ENCODE measurements around the gene ABCF1. TPM values are rescaled to one million over a fixed set of nuclear protein-coding genes. Genes with fewer than 3 reads are reported as not detected.
"Not testable (repeated sequence)": the region's sequence is repeated elsewhere in the genome, so short reads cannot be mapped to it uniquely, and the experiment has no call there.

The ABCF1 gene
- total RNA-seq (10 to 100 TPM in 4 of 5 donors, 1 to 10 TPM in 1; 7.6 to 32.6 (median 28.3) TPM), polyA plus RNA-seq (10 to 100 TPM; 17.1 to 28.0 (median 26.8) TPM)
- long read RNA-seq, donor 1: 0 reads
- long read RNA-seq, donor 2, partial matches to known transcripts: 0 of 2 reads
- long read RNA-seq, donor 2, other reads (novel, unspliced or antisense): 0 of 2 reads
- long read RNA-seq, donor 3: 0 reads
- long read RNA-seq, donor 4: 0 reads
- long read RNA-seq, donor 5, partial matches to known transcripts: 0 of 1 reads
- long read RNA-seq, donor 5, other reads (novel, unspliced or antisense): 0 of 1 reads
- long read RNA-seq, donor 6, partial matches to known transcripts: 5 of 9 reads
- long read RNA-seq, donor 6, other reads (novel, unspliced or antisense): 0 of 9 reads
- long read RNA-seq, donor 7, partial matches to known transcripts: 0 of 1 reads
- long read RNA-seq, donor 7, other reads (novel, unspliced or antisense): 0 of 1 reads
- long read RNA-seq, donor 8, partial matches to known transcripts: 12 of 15 reads
- long read RNA-seq, donor 8, other reads (novel, unspliced or antisense): 0 of 15 reads
- long read RNA-seq, donor 9, partial matches to known transcripts: 5 of 5 reads
- long read RNA-seq, donor 9, other reads (novel, unspliced or antisense): 0 of 5 reads
- long read RNA-seq, donor 10, partial matches to known transcripts: 0 of 3 reads
- long read RNA-seq, donor 10, other reads (novel, unspliced or antisense): 0 of 3 reads

DNA sequence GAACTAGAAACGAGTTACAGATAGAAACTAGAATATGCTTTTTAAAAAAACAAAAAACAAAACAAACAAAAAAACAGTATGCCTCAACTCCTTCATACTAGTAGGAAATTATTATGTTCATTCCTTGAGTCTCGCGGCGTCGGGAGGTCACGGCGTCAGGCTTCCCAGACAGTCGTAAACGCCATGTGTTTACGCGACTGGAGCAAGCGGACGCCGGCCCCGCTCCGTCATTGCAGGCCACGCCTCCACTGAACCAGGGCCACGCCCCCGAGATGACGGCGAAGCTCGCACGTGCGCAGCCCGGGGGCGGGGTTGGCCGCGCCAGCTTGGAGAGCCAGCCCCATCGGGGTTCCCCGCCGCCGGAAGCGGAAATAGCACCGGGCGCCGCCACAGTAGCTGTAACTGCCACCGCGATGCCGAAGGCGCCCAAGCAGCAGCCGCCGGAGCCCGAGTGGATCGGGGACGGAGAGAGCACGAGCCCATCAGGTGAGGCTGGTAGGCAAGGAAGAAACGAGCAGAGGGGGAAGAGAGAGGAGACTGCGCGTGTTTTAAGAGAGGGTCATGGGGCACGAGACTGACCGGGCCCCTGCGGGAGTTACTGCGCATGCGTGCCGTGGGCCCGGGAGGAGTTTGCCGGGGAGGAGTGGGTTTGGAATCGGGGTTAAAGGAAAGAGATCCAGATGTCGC is at the start of gene ABCF1:
Gene ABCF1 (plus strand): TSS at position 368 of the 687 bp plus-strand sequence. CDS start 46 bp downstream, at position 414.
- 0 to 1% (median 0%) methylated on average over 45 to 59 of the region's 59 CpGs for WGBS, 5 donors
- H3K36me3 ChIP-seq: peaks cover 0 to 19% (median under 1%) of the 10 kb centered on the region in 4 donors
- peaks cover 32 to 69% (median 53%) of the 10 kb centered on the region in 4 donors for H3K4me1 ChIP-seq

DNA sequence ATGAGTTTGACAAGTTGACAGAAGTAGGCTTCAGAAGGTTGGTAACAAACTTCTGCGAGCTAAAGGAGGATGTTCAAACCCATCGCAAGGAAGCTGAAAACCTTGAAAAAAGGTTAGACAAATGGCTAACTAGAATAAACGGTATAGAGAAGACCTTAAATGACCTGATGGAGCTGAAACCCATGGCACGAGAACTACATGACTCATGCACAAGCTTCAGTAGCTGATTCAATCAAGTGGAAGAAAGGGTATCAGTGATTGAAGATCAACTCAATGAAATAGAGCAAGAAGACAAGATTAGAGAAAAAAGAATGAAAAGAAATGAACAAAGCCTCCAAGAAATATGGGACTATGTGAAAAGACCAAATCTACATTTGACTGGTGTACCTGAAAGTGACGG is 49.3 kb upstream of the ABCF1 start:
- H3K4me3 ChIP-seq; intact Hi-C loops (cut with DNase I; ENCODE audit: low total_unique reads); H3K27me3 ChIP-seq; H3K27ac ChIP-seq; H3K36me3 ChIP-seq; H3K9me3 ChIP-seq; DNase-seq: not testable (repeated sequence)
- 80 to 86% (median 82%) methylated on average over 5 of the region's 5 CpGs for WGBS, 5 donors
- peaks cover 0 to 14% (median 1%) of the 10 kb centered on the region in 4 donors for H3K4me1 ChIP-seq

More for the DNA sequence above, at the start of gene ABCF1:
- H3K27ac ChIP-seq: peak within 1 kb of the TSS; percentile 89 to 96 (median 93)
- H3K9me3 ChIP-seq: no peaks in the 10 kb centered on the region
- DNase-seq: peak; percentile 100
- no peaks in the 10 kb centered on the region for H3K27me3 ChIP-seq
- peak within 1 kb of the TSS; percentile 65 to 87 (median 76) for H3K4me3 ChIP-seq
- TF ChIP-seq, protein P1, sequence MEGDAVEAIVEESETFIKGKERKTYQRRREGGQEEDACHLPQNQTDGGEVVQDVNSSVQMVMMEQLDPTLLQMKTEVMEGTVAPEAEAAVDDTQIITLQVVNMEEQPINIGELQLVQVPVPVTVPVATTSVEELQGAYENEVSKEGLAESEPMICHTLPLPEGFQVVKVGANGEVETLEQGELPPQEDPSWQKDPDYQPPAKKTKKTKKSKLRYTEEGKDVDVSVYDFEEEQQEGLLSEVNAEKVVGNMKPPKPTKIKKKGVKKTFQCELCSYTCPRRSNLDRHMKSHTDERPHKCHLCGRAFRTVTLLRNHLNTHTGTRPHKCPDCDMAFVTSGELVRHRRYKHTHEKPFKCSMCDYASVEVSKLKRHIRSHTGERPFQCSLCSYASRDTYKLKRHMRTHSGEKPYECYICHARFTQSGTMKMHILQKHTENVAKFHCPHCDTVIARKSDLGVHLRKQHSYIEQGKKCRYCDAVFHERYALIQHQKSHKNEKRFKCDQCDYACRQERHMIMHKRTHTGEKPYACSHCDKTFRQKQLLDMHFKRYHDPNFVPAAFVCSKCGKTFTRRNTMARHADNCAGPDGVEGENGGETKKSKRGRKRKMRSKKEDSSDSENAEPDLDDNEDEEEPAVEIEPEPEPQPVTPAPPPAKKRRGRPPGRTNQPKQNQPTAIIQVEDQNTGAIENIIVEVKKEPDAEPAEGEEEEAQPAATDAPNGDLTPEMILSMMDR (IDR thresholded peaks at IDR 0.05): no peak
- TF ChIP-seq POLR2AphosphoS5 (IDR thresholded peaks at IDR 0.05): peak; percentile 87 to 97 (median 96)
- peak in 1 of 4 donors; percentile 38 for TF ChIP-seq POLR2A (IDR thresholded peaks at IDR 0.05)
- intact Hi-C loops (cut with DNase I; ENCODE audit: low total_unique reads): no loop called here

DNA sequence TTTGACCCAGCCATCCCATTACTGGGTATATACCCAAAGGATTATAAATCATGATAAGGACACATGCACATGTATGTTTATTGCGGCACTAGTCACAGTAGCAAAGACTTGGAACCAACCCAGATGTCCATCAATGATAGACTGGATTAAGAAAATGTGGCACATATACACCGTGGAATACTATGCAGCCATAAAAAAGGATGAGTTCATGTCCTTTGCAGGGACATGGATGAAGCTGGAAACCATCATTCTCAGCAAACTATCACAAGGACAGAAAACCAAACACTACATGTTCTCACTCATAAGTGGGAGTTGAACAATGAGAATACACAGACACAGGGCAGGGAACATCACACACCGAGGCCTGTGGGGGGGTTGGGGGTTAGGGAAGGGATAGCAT is 44.8 kb upstream of the ABCF1 start:
- H3K4me1 ChIP-seq: peaks cover 0 to 14% (median 7%) of the 10 kb centered on the region in 4 donors
- 93 to 98% (median 95%) methylated on average over 3 of the region's 3 CpGs for WGBS, 5 donors
- H3K4me3 ChIP-seq; H3K27ac ChIP-seq; H3K36me3 ChIP-seq; H3K27me3 ChIP-seq; H3K9me3 ChIP-seq; DNase-seq; intact Hi-C loops (cut with DNase I; ENCODE audit: low total_unique reads): not testable (repeated sequence)

DNA sequence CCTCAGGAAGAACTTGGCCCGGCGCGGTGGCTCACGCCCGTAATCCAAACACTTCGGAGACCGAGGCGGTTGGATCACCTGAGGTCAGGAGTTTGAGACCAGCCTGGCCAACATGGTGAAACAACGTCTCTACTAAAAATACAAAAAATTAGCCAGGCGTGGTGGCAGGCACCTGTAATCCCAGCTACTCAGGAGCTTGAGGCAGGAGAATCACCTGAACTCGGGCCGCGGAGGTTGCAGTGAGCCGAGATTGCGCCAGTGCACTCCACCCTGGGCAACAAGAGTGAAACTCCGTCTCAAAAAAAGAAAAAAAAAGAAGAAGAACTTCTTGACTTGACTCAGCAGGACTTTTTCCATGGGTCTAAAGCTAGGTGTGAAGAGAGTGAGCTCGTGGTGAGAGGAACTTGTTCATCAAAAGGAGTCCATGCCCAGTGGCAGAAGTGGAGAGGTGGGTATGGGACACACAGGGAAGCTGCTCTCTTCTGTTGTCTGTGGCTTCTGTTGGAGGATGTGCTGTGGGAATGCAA is 41.8 kb upstream of the ABCF1 start:
- H3K27me3 ChIP-seq; H3K9me3 ChIP-seq; intact Hi-C loops (cut with DNase I; ENCODE audit: low total_unique reads); H3K36me3 ChIP-seq; H3K4me3 ChIP-seq; DNase-seq: not testable (repeated sequence)
- Histone ChIP-seq H3K27ac (peak overlapping the region in 2 of 5 donors; percentile 67 to 73), H3K4me1 (peaks cover 4 to 30% (median 9%) of the 10 kb centered on the region in 4 donors)
- WGBS, 5 donors: 83 to 92% (median 86%) methylated on average over 17 of the region's 17 CpGs

DNA sequence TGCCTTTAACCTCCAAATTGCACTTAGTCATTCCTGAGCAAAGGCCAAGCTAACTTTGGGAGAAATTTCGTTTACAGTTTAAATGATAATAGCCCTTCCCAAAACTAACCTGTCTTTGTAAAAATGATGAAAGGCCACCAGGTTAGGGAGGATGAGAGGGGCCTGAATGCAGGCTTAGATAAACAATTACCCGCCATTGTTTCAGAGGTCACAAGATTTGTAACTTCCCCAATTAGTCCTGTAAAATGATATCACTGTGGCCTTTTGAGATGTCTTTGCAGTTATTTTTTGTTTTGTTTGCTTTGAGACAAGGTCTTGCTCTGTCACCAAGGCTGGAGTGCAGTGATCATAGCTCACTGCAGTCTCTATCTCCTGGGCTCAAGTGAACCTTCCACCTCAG is 41.2 kb upstream of the ABCF1 start:
- Histone ChIP-seq H3K36me3 (no peaks in the 10 kb centered on the region), H3K27ac (peak overlapping the region in 2 of 5 donors; percentile 67 to 73), H3K9me3 (no peaks in the 10 kb centered on the region), H3K4me1 (peaks cover 4 to 30% (median 9%) of the 10 kb centered on the region in 4 donors), H3K27me3 (no peaks in the 10 kb centered on the region), H3K4me3 (no peak overlapping the region)
- TF ChIP-seq EP300 (IDR thresholded peaks at IDR 0.05): no peak
- TF ChIP-seq POLR2A (IDR thresholded peaks at IDR 0.05): no peak
- TF ChIP-seq, protein P1 (IDR thresholded peaks at IDR 0.05): no peak
- intact Hi-C loops (cut with DNase I; ENCODE audit: low total_unique reads): no loop called here
- DNase-seq: no peak
- 47 to 62% (median 56%) methylated on average over 2 of the region's 2 CpGs for WGBS, 5 donors
